Neural progenitor cell (in vitro differentiated cells): Measurements from ENCODE around the gene IGFL1.

Experiments used
- CTCF ChIP-seq: fragments of 200-600 bp; sonication (generic); IDR thresholded peaks from 2 replicates; pipeline ENCODE4 v1.5.1; 2017; ENCODE audit warnings: antibody characterized with exemption, mild to moderate bottlenecking
- EZH2phosphoT487 ChIP-seq: fragments of 200-600 bp; sonication (generic); IDR thresholded peaks from 2 replicates; pipeline ENCODE4 v1.6.1; 2017; ENCODE audit warnings: antibody characterized with exemption

DNA sequence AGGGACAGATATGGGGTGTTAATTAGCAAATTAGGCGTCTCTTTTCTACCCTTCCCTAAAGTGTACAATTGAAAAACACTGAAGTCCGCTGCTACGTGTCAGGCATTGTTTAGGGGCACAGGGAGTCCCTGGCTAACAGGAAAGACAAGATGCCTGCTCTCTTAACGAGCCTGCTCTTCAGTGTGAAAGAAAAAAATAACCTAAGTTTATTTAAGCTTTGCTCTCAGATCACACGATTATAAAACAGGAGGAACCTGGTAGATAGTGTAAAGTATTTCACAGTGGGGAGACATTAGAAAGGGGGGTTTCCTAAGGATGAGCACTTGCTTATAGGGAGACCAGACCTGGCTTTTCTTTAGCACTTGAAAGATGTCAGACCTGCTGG is 42.8 kb upstream of the IGFL1 start:
- TF ChIP-seq CTCF (no peak), EZH2phosphoT487 (no peak)
